ENCODE data around the gene AKAP6.

Gene AKAP6, protein sequence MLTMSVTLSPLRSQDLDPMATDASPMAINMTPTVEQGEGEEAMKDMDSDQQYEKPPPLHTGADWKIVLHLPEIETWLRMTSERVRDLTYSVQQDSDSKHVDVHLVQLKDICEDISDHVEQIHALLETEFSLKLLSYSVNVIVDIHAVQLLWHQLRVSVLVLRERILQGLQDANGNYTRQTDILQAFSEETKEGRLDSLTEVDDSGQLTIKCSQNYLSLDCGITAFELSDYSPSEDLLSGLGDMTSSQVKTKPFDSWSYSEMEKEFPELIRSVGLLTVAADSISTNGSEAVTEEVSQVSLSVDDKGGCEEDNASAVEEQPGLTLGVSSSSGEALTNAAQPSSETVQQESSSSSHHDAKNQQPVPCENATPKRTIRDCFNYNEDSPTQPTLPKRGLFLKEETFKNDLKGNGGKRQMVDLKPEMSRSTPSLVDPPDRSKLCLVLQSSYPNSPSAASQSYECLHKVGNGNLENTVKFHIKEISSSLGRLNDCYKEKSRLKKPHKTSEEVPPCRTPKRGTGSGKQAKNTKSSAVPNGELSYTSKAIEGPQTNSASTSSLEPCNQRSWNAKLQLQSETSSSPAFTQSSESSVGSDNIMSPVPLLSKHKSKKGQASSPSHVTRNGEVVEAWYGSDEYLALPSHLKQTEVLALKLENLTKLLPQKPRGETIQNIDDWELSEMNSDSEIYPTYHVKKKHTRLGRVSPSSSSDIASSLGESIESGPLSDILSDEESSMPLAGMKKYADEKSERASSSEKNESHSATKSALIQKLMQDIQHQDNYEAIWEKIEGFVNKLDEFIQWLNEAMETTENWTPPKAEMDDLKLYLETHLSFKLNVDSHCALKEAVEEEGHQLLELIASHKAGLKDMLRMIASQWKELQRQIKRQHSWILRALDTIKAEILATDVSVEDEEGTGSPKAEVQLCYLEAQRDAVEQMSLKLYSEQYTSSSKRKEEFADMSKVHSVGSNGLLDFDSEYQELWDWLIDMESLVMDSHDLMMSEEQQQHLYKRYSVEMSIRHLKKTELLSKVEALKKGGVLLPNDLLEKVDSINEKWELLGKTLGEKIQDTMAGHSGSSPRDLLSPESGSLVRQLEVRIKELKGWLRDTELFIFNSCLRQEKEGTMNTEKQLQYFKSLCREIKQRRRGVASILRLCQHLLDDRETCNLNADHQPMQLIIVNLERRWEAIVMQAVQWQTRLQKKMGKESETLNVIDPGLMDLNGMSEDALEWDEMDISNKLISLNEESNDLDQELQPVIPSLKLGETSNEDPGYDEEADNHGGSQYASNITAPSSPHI (N-terminal part only)

DNA sequence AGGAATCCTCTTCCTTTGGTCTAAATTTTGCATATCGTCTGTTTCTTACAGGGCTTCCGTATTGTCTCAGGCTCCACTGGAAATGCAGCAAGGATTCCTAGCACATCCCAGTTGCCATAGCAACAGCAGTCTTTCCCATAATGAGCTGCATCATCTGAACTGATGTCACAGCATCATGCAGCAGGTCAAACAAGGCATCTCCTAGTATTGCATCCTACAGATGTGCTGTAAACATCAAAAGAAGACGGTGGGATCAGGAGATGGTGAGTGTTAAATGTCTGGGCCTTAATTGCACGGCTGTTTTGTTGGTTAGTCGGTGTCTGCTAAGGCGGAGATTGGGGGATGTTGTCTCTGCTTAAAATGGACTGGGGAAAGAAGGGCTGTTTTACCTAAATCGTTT is at the start of gene AKAP6:
Gene AKAP6, plus strand, starts transcription at position 153 of the 400 bp plus-strand sequence. CDS start 104,196 bp downstream, outside the sequence.
- peak; percentile 51 for DNase-seq

DNA sequence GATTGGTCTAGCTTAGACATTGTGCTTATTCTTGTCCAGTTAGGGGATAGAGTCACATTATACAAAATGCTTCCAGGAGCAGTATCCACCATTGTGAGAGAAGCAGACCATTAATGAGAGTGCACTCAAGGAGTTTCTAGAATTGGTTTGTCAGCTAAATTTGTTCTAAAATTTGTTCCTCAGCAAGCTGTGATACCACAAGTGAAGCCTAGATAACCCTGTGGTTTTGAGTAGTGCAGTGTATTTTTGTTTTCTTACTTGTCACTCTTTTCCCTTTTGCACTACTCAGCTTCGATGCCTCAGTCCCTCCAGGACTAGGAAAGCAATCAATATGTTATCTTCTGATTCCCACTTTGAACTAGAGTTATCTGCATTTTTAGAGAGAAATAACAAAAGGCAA is 42.5 kb upstream of the AKAP6 start:
- no peak for DNase-seq

DNA sequence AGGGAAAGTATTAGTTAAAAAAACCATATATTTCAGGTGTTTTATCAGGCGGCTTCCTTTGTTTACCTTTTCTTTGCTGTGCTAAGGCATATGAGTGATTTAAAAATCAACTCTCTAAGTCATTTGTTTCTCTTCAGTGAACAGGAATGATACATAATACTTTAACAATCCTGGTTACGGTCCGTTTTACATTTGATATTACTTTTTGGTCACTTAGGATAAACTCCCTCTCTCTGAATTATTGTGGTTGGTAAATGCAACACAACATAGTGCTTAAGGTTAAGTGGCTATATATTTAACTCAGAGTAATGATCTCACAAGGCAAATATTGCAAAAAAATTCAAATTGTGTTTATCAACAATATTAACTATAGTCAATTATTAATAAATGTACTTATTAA is 32.7 kb upstream of the AKAP6 start:
- DNase-seq = no peak

DNA sequence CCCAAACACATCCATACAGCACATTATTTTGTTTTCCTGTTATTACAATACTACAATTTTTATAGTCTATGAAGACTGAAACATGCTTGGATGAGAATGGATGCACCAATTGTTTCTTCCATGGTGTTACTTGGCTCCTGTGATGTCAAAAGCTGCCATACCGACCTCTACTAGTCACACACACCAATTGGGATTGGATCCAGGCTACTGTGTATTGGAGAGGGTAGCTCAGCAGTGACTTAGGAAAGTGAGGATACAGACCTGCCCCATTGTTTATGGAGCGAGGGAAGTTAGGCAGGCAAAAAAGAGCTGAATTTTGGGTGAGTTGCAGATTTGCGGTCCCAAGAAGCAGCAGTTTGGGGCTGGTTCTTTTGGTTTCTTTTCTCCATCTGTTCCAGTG is 30.8 kb upstream of the AKAP6 start:
- DNase-seq = no peak

DNA sequence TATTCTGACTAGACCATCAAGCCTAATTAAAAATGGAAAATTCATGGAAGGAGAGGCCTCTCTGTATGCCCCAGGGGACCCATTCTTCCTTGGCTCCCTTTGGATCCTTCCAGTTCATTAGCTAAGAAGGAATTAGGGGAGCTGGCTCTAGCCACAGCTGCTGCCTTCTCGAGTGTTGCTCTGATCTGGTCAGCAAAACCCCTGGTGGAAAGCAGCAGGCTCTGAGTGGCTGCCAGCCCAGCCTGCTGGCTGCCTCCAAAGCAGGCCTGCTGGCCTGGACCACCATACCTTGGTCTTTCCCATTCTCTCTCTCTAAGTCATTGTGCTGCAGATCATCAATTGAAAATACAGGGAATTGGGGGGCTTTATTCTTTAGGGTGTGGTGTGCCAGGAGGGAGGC is 29.0 kb upstream of the AKAP6 start:
- peak; percentile 25 for DNase-seq

DNA sequence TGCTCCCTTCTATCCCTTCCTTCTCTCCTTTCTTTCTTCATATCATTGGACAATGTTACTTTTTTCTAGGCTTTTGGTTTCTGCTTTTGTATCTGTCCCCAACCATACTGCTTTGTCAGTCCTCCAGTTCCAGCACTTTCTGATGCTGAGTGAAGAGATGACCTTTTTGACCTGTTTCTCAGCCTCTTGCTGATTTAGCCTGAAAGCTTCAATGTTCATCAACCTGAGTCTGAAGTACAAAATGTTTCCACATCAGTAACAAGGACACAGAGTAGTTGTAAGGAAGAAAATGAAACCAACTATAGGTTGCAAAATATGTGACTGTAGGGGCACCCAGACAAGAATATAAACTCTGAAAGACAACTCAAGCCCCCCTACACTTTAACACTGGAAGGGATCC is 25.2 kb upstream of the AKAP6 start:
- no peak for DNase-seq

DNA sequence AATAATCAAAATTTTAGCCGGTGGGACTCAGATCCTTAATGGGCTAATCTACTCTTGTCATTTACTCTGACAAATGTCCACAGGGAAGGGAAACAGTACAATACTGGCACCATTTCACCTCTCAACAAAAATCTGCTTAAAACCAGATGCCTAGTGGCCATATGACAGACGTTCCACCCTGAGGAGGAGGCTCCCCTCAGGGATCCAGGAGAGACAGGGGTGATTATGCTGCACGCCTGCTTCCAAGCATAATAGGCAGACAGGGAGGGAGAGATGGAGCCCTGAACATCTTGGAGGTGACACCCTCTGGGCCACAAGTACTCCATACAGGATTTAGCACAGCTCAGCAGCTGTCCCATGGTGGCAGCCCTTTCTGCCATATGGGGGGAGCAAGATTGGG is 24.8 kb upstream of the AKAP6 start:
- DNase-seq = no peak

DNA sequence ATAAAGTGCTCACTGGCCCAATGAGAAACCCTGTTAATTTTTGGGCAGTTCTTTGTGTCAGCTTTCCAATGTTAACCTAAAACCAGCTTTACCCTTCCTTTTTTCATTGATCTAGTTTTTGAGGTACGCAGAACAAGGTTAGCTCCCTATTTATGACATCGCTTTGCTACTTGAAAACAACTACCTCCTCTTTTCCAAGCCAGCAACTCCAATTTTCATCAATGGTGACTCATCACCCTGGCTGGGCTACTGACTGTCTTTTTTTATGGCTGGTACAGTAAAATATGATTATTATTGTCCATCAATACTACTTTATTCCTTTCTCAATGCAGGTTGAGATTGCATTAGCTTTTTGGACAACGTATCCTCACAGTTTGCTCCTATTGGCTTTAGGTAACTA is 22.5 kb upstream of the AKAP6 start:
- DNase-seq = no peak

DNA sequence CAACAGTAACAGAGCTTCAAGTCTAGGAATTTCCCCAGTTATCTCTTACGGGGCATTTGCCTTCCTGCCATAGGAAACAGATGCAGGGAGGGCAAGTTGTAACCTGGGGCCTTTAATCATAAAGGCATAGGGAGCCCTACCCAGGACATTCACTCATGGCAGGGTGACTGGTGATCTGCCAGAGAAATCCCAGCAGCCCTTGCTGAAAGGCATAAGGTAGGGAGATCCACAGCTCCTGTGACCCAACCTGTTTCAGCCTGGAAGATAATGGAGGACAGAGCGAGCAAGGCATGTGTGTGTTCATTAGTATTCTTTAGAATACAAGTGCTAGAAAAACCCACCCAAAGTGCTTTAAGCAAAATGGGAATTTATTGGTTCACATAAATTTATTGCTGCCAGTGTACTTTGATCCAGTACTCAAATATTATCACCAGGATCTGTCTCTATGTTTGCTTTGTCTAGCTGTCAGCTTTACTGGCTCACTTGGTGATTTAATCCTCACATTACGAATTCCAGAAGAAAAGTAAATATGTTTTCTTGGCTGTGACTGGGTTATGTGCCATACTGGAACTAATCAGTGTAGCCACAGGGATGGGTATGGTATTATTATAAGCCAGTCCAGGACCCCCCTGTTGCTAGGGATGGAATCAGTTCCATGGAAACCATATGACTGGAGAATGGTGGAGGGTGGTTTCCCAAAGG is 21.1 kb upstream of the AKAP6 start:
- no peak for DNase-seq

DNA sequence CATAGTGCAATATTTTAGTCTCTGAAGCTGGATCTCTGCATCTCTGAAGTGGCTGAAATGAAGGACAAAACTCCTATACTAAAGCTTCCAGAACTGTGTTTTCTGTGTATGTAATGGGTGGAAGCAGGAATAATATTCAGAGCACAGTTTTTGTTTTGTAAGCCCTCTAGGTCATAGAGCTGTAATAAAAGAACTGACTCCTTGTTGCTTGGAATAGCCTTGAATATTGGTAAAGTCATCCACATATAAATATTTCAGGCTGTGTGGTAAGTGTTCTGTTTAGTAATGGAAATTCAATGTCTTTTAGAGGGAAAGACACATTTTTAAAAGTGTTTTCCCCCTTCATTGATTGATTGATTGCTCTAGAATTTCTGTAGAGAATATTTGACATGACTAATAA is 18.2 kb upstream of the AKAP6 start:
- DNase-seq = no peak

DNA sequence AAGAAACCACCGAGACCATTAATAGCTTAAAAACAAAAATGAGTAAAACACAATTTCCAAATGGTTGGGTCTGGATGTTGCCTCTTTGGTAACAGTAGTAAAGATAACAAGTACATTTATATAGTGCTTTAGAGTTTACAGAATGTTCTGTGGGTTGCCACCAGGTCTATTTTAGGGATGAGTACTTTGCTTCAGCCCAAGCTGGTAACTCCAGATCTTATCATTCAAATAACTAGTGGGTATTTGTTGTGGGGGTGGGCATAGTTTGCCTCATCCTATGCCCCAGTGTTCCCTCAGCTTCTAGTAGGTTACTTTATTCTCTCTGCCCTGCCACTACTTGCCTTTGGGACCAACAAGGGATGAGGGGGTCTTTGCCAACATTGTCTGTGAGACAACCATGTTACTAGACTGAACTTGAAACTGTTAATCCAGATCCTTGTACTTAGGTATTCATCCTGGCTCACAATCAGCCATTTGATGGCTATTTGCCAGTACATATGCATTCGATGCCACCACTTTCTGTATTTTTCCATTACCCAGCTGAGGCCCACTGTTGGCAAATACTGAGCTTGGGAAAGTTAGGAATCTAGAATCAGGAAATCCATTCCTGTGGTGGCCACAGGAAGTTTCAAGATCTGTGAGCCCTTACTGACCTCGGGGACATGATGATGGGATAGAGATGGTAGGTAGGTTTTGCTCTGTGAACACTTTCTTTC is 17.6 kb upstream of the AKAP6 start:
- DNase-seq = no peak

DNA sequence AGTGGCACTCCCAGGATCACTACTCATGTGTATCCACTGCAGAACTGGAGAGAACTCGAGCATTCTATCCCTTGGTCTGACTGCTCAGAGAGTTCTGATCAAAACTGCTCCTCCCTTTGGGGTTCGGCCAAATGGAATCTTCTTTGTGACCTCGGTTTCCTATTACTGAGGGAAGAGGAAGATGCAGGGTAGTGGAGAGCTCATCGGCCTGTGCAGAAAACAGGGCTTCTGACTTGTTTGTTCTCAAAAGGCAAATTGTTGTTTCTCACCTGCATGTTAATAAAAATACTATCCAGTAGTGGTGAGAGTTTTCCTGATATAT is 17.1 kb upstream of the AKAP6 start:
- DNase-seq = no peak

DNA sequence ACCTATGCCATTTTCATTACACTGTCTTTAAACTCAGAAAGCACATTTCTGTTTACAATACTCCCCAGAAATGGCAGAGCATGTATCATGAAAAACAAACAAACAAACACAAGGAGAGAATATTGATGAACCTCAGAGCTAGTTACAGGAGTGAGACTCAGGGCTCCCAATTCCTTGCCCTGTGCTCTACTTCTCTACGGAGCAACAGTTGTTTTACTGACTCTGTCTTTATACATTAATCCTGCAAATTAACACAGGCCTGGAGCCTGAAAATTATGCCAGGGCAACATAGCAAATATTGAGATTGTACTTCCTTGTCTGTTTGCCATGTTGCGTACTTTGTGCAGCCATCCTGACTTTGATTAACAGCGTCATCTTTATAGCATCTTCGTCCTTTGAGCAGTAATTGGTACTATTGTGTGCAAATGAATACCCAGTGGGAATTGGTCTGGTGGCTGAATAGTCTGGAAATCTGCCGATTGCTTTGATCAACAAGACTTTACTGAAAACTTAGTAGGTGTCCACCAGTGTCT is 15.2 kb upstream of the AKAP6 start:
- DNase-seq = no peak

DNA sequence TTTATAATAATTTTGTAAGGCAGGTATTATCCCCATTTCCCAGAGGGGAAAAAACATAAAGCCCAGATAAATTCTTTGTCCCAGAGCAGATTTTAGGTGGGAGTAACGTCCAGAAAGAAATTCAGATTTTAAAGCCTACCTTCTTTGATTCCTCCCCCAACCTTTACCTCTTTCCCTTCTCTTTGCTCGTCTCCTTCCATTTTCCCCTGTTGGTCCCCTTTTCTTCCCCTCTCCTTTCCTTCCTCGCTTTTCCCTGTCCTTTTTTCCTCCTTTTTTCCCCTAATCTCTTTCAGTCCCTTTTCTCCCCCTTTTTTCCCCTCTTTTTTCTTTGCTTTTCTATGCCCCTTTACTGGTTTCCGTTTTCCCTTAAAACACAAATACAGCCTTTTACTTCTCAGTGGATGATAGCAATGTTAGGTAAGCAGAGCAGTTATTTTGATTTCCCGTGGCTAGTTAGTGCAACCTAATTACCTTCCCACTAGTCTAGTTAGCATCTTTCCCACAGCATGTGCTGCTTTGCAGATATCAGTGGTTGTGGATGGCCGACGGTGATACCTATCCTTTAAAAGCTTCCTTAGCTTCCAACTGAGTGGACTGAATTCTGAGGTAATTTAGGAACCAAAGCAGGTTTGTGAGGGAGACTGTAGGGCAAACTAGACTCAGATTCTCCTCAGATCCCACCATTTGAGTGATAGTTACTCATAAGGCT is 10.9 kb upstream of the AKAP6 start:
- no peak for DNase-seq

DNA sequence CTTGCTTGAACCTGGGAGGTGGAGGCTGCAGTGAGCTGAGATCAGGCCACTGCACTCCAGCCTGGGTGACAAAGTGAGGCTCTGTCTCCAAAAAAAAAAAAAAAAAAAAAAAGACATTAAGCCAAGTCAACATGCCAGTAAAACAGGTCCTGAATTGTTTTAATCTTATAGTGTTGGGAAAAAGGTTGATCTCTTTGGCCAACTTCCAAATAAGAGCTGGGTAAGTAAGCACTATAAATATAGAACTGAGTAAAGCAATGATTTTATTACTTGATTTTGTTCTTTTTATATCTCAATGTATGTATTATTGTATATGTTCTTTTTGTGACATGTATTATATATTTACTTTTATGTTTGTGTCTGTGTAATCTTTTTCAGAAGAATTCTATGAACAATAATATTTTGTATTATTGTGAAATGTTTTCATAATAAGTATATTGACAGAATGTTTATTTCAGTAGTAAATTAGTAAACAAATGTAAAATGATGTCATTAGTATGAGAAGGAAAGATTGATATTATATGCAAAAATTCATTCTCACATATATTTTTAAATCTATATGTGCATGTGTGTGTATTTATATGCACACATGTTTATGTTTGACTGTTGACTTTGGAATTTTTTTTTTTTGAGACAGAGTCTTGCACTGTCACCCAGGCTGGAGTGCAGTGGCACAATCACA is 9.6 kb upstream of the AKAP6 start:
- DNase-seq = no peak

DNA sequence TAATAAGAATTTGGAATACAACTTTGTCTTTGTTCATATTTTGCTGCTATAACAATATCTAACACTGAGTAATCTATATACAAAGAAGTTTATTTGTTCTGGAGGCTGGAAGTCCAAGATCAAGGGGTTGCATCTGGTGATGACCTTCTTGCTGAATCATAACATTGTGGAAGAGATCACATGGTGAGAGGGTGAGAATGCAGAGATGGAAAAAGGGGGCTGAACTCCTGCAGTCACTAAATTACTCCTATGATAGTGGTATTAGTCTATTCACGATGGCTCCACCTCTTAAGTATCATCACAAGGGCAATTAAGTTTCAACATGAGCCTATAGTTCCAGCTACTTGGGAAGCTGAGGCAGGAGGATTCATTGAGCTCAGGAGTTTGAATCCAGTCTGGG is 4.5 kb upstream of the AKAP6 start:
- no peak for DNase-seq

DNA sequence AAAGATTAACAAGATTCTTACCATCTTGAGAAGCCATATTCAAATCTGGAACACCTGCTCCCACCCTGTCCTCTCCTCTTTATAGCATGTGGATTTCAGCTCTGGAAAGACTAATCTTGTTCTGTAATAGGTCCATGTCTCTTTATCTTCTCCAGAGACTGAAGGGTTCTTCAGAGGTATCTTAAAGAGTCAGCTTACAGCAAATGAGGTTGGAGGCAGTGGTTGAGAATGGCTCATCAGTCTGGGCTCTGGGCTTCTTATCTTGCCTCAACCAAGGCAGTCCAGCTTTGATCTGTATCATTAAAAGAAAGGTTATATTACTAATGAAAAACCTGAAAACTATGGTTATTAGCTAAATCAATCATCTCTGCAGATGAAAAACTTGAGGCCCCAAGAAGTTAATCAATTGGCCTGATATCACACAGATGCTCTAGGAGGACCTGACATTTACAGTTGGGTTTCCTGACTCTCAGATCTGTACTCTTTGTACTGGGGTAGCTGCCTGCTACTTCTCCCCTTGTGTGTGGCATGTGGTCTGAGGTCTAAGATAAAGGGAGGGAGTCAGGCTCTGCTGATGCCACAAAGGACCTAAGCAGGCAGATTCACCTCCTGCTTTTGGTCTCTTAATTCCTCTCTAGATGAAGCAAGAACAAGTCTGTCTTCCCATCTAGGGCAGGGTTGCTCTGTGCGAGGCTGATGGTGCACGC is 1.7 kb upstream of the AKAP6 start:
- DNase-seq = no peak

DNA sequence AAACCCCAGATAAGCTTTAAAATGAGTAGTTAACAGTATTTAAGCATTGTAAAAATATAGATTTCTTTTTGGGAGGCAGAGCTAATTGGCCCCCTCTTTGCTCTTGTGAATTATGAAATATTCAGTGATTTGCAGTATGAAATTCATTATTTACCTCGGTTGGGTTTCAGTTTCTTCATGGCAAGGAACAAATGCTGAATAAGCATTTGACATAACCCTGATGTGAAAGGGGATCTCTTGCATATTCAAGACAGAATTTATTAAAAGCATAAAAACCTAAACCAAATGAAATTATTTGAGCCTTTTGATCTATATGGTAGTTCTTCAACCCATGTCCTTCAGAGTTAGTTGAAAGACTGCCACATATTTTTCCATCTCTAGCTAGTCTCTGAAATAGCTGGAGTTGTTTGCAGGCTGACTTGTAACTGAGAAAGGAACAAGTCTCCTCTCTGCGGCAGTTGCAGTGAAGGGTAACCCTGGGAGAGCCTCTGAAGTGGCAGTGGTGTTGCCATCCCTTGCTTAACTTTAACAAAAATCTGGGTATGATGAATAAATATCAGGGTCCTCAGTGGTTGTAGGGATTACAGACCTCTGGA is 690 bp downstream of the AKAP6 start:
- no peak for DNase-seq

DNA sequence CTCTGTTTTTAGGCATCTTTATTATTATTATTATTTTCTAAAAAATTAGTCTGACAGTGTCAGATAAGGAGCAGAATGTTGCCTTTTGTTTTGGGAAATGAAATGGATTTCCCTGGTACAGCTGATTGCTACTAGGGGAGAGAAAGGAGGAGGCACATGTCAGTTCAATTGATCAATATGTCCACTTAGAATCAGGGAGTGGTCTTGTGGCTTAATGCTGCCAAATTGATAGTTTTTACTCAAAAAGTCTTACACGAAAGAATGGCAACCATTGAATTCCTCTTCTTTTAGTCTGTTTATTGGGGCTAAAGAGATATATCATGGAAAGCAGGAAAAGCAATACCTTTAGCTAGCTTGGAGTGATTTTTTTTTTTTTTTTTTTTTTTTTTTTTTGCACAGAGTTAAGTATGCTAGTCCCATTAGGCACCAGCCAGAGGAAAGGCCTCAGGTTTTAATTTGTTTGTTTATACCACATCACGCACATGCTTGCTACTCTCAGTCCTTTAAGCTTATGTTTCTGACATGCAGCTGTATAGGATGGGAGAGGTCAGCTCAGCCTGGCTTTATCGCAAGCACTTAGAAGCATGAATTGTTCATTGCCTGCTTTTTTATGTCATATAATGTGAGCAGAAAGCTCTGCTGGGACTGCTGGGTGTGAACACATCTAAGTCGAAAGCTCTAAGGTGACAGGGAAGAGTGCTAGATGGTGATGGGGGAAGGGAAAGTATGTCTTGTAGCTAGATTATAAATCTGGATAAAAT is 1.4 kb downstream of the AKAP6 start:
- DNase-seq = no peak
